Measurements from ENCODE around the gene CHKA. TPM values are rescaled to one million over a fixed set of nuclear protein-coding genes. Genes with fewer than 3 reads are reported as not detected.

Gene CHKA
- total RNA-seq, 1 experiment from 2014 or later, result 36.1 TPM

DNA sequence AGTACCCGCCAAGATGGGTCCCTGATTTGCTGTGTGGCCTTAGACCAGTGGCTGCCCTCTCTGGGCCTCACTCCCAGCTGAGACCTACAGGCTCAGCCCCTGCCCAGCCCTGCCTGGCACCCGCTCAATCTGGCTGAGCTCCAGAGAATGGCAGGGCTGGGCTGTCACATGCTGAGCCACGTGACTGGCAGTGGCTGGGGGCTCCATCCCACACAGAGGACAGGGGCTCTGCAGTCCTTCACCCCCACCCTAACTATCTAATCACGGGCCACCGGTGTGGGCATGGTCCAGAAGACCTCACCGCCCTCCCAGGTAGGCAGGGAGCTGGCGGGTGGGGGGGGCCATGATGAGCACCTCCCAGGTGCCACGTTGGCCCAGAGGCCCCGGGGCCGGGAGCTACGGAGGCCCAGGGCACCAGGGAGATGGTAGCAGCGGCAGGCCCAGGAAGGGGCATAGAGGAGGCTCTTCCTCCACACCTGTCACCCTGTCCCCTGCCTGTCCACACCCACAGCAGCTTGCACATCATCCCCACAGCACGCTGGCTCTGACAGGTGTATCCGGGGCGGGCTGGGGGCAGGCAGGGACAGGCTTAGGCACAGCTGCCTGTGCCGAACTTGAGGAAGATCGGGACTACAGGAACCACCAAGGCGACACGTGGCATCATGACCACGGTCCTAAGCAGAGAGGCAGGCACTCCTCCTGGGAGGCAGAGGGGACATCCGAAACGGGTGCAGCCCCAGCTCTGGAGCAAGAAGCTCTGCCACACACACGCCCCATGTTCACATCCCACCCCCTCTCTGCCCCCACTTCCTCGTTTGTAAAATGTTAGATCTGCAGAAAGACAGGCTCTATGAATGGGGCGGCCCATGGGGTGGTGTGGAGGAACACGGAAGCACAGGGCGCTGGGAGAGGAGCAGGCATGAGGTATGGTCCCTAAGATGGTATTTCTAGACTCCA lies 112.5 kb downstream of the CHKA start:
- Histone ChIP-seq H3K4me1 (replicated peaks) (peaks cover 52% of the 10 kb centered on the region), H3K9me3 (replicated peaks) (no peaks in the 10 kb centered on the region), H3K27me3 (replicated peaks) (no peaks in the 10 kb centered on the region), H3K36me3 (peaks cover 13% of the 10 kb centered on the region), H3K4me3 (no peak overlapping the region), H3K27ac (no peak overlapping the region)
- peak in 1 of 2 experiments; percentile 56 for DNase-seq (ENCODE audit: low read depth in 1 of 2, low spot score in 2 of 2)

DNA sequence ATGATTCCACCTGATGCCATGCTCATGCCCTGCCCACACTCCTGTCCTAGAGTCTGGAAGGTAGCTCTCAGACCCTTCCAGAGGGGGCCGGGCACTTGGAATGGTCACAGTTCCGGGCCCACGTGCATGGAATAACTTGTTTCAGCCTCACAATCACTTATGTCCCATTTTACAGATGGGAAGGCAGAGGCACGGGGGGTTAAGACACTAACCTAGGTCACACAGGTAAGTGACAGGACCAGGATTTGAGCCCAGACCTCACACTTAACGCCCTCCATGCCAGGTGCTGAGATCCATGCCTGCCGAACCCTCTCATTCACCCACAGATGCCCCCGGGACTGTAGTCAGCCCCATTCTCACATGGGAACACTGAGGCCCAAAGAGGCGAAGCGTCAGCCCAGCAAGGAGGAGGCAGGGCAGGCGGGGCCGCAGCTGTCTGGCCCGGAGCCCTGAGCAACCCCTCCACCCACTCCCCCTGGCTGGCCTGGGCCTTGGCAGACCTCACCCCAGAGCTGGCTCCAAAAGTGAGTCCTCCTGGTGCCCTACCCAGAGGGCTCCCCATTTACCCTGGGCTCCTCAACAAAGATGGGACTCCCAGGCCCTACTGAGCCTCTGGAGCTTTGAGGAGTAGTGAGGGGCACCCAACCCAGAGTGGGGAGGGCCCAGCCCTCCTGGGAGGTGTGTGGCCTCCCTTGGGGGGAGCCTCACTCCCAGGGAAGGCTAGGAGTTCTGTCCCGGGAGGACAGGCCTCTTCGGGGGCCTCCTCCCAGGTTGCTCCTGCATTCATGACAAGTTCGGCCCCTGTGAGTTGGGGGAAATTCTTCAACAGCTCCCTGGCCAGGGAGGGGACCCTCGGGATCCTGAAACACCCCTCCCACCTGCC lies 113.4 kb downstream of the CHKA start:
- no peak for DNase-seq (ENCODE audit: low read depth in 1 of 2, low spot score in 2 of 2)
- H3K9me3 ChIP-seq (replicated peaks), result no peaks in the 10 kb centered on the region
- no peak overlapping the region for H3K27ac ChIP-seq
- H3K4me1 ChIP-seq (replicated peaks), result peaks cover 51% of the 10 kb centered on the region
- H3K36me3 ChIP-seq, result peaks cover 12% of the 10 kb centered on the region; the same call in 1 of the 2 replicates
- no peak overlapping the region for H3K4me3 ChIP-seq
- H3K27me3 ChIP-seq (replicated peaks), result no peaks in the 10 kb centered on the region

DNA sequence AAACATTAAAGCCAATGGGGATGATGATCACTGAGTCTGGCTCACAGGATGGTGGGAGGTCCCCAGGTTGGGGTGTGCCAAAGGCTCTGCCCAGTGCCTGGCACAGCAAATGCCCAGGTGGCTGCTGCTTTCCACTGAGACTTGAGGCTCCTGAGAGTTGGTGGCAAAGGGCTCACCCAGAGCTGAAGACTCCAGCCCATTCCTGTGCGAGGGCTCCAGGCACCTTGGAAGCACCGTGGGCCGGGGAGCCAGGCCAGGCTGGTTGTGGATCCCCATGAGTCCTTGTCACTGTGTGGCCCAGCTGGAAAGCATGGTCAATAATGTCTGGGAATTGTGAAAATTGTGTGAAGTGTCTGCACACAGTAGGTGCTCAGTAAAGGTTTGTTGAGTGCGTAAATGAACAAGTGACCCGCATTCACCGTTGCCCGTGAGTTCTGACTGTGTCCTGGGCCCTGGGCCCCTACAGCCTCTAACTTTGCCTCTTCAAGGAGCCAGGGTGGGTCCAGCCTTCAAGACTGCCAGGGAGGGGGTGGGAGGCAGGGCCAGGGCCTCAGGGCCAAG lies 114.5 kb downstream of the CHKA start:
- no peak for DNase-seq (ENCODE audit: low read depth in 1 of 2, low spot score in 2 of 2)
- Histone ChIP-seq H3K9me3 (replicated peaks) (no peaks in the 10 kb centered on the region), H3K4me1 (replicated peaks) (peaks cover 40% of the 10 kb centered on the region)

DNA sequence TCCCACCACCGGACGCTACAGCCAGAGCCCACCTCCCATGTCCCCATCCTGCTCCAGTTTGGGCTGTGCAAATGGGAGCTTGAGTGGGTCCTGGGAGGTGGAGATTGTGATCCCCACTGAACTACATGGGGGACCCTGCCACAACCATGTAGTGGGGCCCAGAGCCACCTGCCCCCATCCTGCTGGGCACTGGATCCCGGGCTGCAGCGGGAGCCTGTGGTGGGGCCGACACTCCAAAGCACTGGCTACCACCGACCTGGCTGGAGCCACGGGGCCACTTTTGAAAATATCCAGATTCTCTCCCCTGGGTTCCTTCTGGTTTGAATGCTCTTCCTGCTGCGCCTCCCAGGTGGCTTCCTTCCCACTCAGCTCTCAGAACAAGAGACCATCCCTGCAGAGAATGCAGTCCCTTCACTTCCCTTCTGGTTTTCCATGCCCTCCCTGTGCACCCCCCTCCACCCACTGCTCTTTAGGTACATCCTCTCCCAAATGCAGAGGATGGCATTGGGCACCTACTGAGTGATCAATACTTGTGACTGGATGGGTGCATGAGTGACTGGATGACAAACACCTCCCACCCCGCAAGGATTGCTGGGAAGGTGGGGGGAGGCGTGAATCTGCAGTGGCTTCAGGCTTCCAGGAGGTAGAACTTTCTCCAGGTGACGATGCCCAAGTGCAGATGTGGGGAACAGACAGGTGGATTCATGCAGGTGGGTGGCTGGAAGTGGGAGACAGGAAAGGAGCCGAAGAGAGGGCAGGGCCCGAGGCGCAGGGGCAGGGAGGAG lies 116.4 kb downstream of the CHKA start:
- DNase-seq (ENCODE audit: low read depth in 1 of 2, low spot score in 2 of 2), result no peak
- H3K27me3 ChIP-seq (replicated peaks), result no peaks in the 10 kb centered on the region
- peaks cover 21% of the 10 kb centered on the region for H3K4me1 ChIP-seq (replicated peaks)
- H3K4me3 ChIP-seq, result peak overlapping the region; percentile 49
- no peak overlapping the region for H3K27ac ChIP-seq
- peaks cover 7% of the 10 kb centered on the region; the same call in 1 of the 2 replicates for H3K36me3 ChIP-seq
- no peaks in the 10 kb centered on the region for H3K9me3 ChIP-seq (replicated peaks)

More for the DNA sequence above, 114.5 kb downstream of the CHKA start:
- Histone ChIP-seq H3K36me3 (peaks cover 13% of the 10 kb centered on the region), H3K27me3 (replicated peaks) (no peaks in the 10 kb centered on the region), H3K27ac (no peak overlapping the region), H3K4me3 (no peak overlapping the region)

DNA sequence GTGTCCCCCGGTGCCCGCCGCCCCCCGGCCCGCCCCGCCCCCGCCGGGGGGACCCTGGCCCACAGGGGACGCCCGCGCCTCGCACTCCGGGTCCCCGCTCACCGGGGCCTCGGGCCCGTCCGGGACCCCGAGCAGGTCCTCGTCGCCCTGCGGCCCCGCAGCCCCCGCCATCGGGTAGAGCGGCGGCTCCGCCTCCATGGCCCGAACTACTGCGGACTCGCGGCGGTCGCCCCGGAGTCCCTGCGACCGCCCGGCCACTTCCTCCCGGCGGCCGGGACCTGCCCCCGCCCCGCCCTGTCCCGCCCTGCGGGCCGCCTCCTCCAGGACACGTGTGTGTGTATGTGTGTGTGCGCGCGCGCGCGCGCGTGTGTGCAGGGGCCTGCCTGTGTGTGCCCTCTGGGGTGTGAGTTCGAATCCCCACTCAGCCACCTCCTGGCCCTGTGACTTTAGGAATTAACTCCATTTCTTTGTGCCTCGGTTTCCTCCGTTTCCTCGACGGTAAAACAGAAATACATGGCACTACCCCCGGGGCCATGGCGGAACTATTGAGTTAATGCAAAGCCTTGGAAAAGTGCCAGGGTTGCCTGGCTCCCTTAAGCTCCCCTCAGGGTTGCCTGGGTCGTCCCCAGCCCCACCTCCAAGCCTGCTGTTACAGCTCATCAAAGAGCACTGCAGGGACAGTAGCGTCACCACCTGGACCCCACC lies 117.2 kb downstream of the CHKA start, which contains the start of gene UNC93B1:
Gene UNC93B1, minus strand, starts transcription at position 252 of the 705 bp plus-strand sequence. Its CDS starts 54 bp downstream, at position 198.
- Histone ChIP-seq H3K4me1 (replicated peaks) (peaks cover 13% of the 10 kb centered on the region), H3K36me3 (peaks cover 7% of the 10 kb centered on the region; the same call in 1 of the 2 replicates)
- peak; percentile 82 to 98 for DNase-seq (ENCODE audit: low read depth in 1 of 2, low spot score in 2 of 2)

DNA sequence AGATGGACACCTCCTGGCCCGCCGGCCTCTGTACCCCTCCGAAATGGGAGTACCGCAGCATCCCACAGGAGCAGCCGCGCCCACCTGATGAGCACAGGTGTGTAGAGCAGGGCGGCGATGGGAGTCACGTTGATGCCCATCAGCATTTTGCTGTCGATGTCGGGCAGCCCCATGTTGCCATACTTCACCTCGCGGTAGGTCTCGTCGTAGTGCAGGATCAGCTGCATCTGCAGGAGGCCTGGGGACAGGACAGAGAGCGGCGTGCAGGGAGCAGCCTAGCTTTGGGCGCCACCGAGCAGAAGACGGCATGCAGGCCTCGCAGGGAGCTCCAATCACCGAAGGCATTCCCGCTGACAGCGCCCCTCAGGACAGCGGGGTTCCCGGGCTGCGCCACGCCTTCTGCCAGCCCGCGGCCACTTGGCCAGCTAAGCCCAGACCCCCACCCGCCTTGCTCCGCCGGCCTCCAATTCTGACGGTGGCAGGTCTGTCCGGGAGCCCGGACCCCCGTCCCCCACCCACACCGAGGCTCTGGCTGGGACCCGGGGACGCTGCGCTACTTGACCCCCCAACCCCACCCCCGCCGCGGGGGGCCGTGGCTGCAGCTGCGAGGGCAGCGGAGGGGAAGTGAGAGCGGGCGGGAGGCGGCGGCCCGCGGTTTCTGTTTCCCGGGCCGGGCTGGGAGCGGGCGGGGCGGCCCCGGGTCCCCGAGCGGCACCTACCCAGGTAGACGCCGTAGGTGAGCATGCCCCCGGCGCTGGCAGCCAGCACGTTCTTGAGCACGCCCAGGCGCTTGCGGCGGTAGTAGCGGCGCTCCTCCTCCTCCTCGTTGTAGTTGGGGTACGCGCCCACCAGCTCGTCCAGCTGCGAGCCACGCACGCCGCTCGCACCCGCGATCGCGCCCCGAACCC lies 118.0 kb downstream of the CHKA start:
- H3K4me1 ChIP-seq (replicated peaks), result peaks cover 13% of the 10 kb centered on the region
- H3K27ac ChIP-seq, result no peak overlapping the region
- DNase-seq (ENCODE audit: low read depth in 1 of 2, low spot score in 2 of 2), result peak in 1 of 2 experiments; percentile 57

More for the DNA sequence above, 117.2 kb downstream of the CHKA start, which contains the start of gene UNC93B1:
- Histone ChIP-seq H3K27me3 (replicated peaks) (no peaks in the 10 kb centered on the region), H3K9me3 (replicated peaks) (no peaks in the 10 kb centered on the region), H3K27ac (no peak within 1 kb of the TSS), H3K4me3 (peak within 1 kb of the TSS; percentile 49)

More for the DNA sequence above, 118.0 kb downstream of the CHKA start:
- Histone ChIP-seq H3K36me3 (peaks cover 7% of the 10 kb centered on the region), H3K9me3 (replicated peaks) (no peaks in the 10 kb centered on the region), H3K4me3 (peak overlapping the region; percentile 49), H3K27me3 (replicated peaks) (no peaks in the 10 kb centered on the region)

Other genes starting within 250 kb of the CHKA start
- 53.8 and 73.5 TPM in 2 replicates for gene UNC93B1, start 117.3 kb downstream of the CHKA start, total RNA-seq (2014; rRNA removed; shearing (Covaris generic))
- gene ALDH3B1, start 111.1 kb downstream of the CHKA start, total RNA-seq (2014; rRNA removed; shearing (Covaris generic)), result 52.3 and 59.8 TPM in 2 replicates
- 266 and 451 TPM in 2 replicates for gene NDUFS8, start 90.7 kb downstream of the CHKA start, total RNA-seq (2014; rRNA removed; shearing (Covaris generic))
- 124 and 155 TPM in 2 replicates for gene TCIRG1, start 82.4 kb downstream of the CHKA start, total RNA-seq (2014; rRNA removed; shearing (Covaris generic))
- gene KMT5B, start 91.9 kb upstream of the CHKA start, total RNA-seq (2014; rRNA removed; shearing (Covaris generic)), result 57.2 and 58.8 TPM in 2 replicates
- 74.3 and 81.7 TPM in 2 replicates for gene C11orf24, start 150.6 kb upstream of the CHKA start, total RNA-seq (2014; rRNA removed; shearing (Covaris generic))
- gene LRP5, start 191.2 kb upstream of the CHKA start, total RNA-seq (2014; rRNA removed; shearing (Covaris generic)), result 25.8 and 32.2 TPM in 2 replicates